ENCODE results near the gene PGAM1. TPM values are rescaled to one million over a fixed set of nuclear protein-coding genes. Genes with fewer than 3 reads are reported as not detected.
A peak's percentile ranks its signal among the peaks of the same experiment; 100 is the strongest.
"Not testable (repeated sequence)": the region's sequence is repeated elsewhere in the genome, so short reads cannot be mapped to it uniquely, and the experiment has no call there.

Gene PGAM1
- total RNA-seq, 1 experiment from 2014 or later = 749 TPM

GRCh38 chr10:97401455-97401919, 24.5 kb upstream of the PGAM1 start:
- no peak for DNase-seq
- Histone ChIP-seq H3K36me3 (peaks cover 32% of the 10 kb centered on the region), H3K27me3 (no peaks in the 10 kb centered on the region)

DNA sequence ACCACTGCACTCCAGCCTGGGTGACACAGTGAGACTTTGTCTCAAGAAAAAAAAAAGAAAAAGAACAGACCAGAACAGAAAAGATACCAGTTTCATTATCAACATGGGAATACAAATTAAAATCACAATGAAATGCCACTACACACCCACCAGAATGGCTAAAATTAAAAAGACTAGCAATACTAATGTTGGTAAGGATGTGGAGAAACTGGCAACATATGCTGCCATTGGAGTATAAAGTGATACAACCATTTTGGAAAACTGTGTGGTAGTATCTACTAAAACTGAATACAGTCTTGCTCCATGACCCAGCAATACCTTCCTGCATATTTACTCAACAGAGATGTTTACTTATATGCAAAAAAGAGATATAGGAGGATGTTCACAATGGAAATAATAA, 21.9 kb upstream of the PGAM1 start:
- no peaks in the 10 kb centered on the region for H3K27me3 ChIP-seq
- H3K36me3 ChIP-seq = peaks cover 11% of the 10 kb centered on the region
- no peak for DNase-seq
- no peaks in the 10 kb centered on the region for H3K9me3 ChIP-seq
- no peak overlapping the region for H3K4me3 ChIP-seq

More at GRCh38 chr10:97401455-97401919, 24.5 kb upstream of the PGAM1 start:
- Histone ChIP-seq H3K4me3 (peak overlapping the region; percentile 83), H3K9me3 (no peaks in the 10 kb centered on the region)

GRCh38 chr10:97406064-97406463, 19.9 kb upstream of the PGAM1 start:
- no peak overlapping the region for H3K4me3 ChIP-seq
- H3K27me3 ChIP-seq = no peaks in the 10 kb centered on the region
- H3K36me3 ChIP-seq = no peaks in the 10 kb centered on the region
- no peaks in the 10 kb centered on the region for H3K9me3 ChIP-seq
- no peak for DNase-seq

GRCh38 chr10:97406483-97406882, 19.5 kb upstream of the PGAM1 start:
- not testable (repeated sequence) for H3K27me3 ChIP-seq, DNase-seq, H3K9me3 ChIP-seq, H3K4me3 ChIP-seq, H3K36me3 ChIP-seq

DNA sequence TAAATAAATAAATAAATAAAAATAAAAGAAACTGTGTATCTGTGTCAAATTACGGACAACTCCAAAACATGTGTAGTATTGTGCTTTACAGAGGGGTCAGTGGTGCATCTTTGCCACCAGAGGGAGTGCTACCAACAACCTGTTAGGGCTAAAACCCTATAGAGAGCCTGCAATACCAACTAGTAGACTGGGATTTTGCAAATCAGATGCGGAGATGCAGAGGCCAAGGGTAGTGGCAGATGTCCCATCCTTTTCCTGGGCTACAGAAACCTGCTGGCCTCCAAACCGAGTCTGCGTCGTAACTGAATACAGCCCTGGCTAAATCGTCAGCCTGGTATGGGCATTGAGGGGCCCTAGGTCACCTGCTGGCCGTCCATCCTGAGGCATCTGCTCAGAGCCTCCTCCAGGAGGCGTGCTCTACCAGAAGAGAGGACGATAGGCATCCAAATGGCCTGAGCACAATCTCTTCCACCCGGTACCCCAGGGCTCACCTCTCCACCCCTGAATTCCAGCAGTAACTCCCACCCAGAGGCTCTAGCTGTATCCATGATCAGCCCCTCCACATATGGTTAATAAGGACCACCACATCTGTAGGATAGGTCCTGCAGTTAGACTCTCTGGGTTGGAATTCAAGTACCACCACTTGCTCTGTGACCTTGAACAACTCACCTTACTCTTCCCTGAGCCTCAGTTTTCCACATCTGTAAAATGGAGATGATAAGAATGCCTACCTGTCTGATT, 18.6 kb upstream of the PGAM1 start:
- Histone ChIP-seq H3K9me3 (no peaks in the 10 kb centered on the region), H3K36me3 (no peaks in the 10 kb centered on the region), H3K4me3 (no peak overlapping the region), H3K27me3 (no peaks in the 10 kb centered on the region)
- peak; percentile 60 for DNase-seq

GRCh38 chr10:97407952-97408248, 18.1 kb upstream of the PGAM1 start:
- no peaks in the 10 kb centered on the region for H3K27me3 ChIP-seq
- H3K9me3 ChIP-seq = no peaks in the 10 kb centered on the region
- no peak for DNase-seq
- no peak overlapping the region for H3K4me3 ChIP-seq
- H3K36me3 ChIP-seq = no peaks in the 10 kb centered on the region

GRCh38 chr10:97408496-97408992, 17.4 kb upstream of the PGAM1 start:
- H3K27me3 ChIP-seq = no peaks in the 10 kb centered on the region
- no peak overlapping the region for H3K4me3 ChIP-seq
- H3K36me3 ChIP-seq = no peaks in the 10 kb centered on the region
- H3K9me3 ChIP-seq = no peaks in the 10 kb centered on the region
- no peak for DNase-seq

DNA sequence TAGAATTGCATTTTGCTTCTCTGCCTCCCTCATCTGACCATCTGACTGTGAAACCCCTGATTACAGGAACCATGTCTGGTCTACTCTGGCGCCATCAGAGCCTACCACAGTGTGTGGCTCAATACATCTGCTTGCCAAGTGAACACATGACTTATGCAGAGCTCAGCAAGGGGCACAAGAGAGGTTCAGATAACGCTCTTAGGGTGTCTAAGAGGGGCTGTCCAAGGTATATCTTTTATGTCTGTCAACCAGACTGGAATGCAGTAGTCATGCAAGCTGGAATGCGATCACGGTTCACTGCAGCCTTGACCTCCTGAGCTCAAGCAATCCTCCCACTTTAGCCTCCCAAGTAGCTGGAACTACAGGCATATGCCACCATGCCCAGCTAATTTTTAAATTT, 14.6 kb upstream of the PGAM1 start:
- H3K4me3 ChIP-seq = no peak overlapping the region
- H3K9me3 ChIP-seq = no peaks in the 10 kb centered on the region
- no peak for DNase-seq
- no peaks in the 10 kb centered on the region for H3K36me3 ChIP-seq
- no peaks in the 10 kb centered on the region for H3K27me3 ChIP-seq

- no peak for DNase-seq
- H3K4me3 ChIP-seq = no peak overlapping the region
- H3K36me3 ChIP-seq = no peaks in the 10 kb centered on the region
- no peaks in the 10 kb centered on the region for H3K9me3 ChIP-seq
- no peaks in the 10 kb centered on the region for H3K27me3 ChIP-seq
Measured at GRCh38 chr10:97412891-97413304, 13.1 kb upstream of the PGAM1 start.

DNA sequence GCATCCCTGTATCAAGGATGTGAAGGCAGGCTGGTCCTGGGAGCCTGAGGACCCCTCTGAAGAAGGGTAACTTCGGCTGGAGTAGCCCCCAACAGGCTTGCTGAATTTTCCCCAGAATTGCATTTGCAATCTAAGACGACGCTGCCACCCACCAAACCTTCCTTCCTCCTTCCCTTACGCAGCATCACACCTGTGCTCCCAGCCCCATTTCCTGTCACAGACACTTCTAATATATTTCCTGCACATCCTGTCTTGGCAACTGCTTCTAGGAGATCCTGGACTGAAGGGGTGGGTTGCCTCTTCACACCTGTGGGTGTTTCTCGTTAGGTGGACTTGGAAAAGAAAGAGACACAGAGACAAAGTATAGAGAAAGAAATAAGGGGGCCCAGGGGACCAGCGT, 9.4 kb upstream of the PGAM1 start:
- H3K4me3 ChIP-seq = no peak overlapping the region
- H3K36me3 ChIP-seq = no peaks in the 10 kb centered on the region
- no peak for DNase-seq
- H3K27me3 ChIP-seq = no peaks in the 10 kb centered on the region
- no peaks in the 10 kb centered on the region for H3K9me3 ChIP-seq

DNA sequence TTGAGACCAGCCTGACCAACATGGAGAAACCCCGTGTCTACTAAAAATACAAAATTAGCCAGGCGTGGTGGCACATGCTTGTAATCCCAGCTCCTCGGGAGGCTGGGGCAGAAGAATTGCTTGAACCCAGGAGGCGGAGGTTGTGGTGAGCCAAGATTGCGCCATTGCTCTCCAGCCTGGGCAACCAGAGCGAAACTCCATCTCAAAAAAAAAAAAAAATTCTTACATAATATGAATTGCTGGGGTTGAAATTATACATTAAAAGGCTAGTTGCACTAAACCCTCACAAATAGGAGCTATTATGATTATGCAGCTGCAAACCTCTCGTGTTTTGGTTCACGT, 2.3 kb upstream of the PGAM1 start:
- H3K9me3 ChIP-seq, H3K27me3 ChIP-seq, H3K4me3 ChIP-seq, DNase-seq: not testable (repeated sequence)
- peaks cover 24% of the 10 kb centered on the region for H3K36me3 ChIP-seq

DNA sequence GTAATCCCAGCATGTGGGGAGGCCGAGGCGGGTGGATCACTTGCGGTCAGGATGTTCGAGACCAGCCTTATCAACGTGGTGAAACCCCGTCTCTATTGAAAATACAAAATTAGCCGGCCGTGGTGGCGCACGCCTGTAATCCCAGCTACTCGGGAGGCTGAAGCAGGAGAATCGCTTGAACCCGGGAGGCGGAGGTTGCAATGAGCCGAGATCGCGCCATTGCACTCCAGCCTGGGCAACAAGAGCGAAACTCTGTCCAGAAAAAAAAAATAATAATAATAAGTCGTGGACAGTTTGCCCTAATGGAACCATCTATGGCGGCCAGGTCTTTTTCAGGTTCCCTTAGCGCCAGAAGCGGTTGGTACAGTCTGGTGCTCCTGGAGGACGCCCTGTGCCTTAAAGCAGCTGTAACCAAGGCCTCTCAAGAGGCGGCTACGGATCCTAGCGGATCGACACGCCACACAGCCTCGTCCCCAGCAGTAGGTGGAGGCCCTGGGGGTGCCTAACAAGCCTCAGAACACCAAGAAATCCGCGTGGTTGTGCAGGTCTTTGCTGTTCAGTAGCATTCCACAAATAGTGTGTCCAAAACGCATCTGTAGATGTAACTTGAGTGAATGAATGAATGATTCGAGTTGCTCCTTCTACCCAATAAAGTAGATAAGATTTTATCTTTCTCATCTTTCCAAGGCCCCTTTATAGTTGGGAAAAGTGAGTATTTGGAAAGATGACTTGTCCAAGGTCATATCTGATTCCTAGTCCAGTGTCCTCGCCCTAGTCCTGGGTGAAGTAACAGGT, 982 bp downstream of the PGAM1 start:
- Histone ChIP-seq H3K4me3 (peak overlapping the region; percentile 97), H3K27me3 (no peaks in the 10 kb centered on the region), H3K9me3 (no peaks in the 10 kb centered on the region), H3K36me3 (peaks cover 54% of the 10 kb centered on the region)
- no peak for DNase-seq

DNA sequence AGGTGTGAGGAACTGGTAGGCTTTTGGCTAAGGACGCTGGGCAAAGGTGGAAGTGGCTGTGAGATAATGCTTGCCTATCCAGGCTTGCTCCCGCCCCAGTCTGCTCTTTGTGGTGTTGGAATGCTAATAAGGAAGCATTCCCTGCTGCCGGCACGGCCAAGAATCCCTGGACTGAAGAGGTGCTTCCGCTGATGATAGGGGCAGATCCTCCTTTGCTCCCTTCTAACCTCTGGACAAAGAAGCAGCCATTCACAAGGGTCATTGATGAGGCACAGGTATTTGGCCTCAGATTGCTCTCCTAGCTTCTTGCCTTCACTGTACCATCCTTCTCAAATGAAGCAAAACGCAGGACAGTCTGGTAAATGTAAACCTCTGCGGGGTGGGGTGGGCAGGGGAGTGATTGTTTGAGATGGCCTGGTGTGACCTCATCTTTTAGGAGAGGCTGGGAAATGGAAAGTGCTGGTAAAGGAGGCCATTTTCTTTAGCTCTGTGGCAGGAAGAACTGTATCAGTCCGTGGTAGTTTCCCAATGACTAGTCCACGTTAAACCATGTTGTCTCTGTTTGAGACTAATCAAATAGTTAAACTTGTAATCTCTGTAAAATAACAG, 1.7 kb downstream of the PGAM1 start:
- H3K27me3 ChIP-seq = no peaks in the 10 kb centered on the region
- peak overlapping the region; percentile 97 for H3K4me3 ChIP-seq
- no peaks in the 10 kb centered on the region for H3K9me3 ChIP-seq
- peak; percentile 58 for DNase-seq
- H3K36me3 ChIP-seq = peaks cover 57% of the 10 kb centered on the region

GRCh38 chr10:97428572-97428981, 2.6 kb downstream of the PGAM1 start:
- DNase-seq = no peak
- H3K4me3 ChIP-seq = peak overlapping the region; percentile 97
- H3K27me3 ChIP-seq = no peaks in the 10 kb centered on the region
- H3K36me3 ChIP-seq = peaks cover 61% of the 10 kb centered on the region
- H3K9me3 ChIP-seq = no peaks in the 10 kb centered on the region

- Histone ChIP-seq H3K9me3 (no peaks in the 10 kb centered on the region), H3K36me3 (peaks cover 62% of the 10 kb centered on the region), H3K27me3 (no peaks in the 10 kb centered on the region), H3K4me3 (no peak overlapping the region)
- no peak for DNase-seq
Measured at GRCh38 chr10:97434055-97434454, 8.1 kb downstream of the PGAM1 start.

GRCh38 chr10:97434557-97434956, 8.6 kb downstream of the PGAM1 start:
- H3K36me3 ChIP-seq = peaks cover 60% of the 10 kb centered on the region
- H3K27me3 ChIP-seq = no peaks in the 10 kb centered on the region
- no peak overlapping the region for H3K4me3 ChIP-seq
- H3K9me3 ChIP-seq = no peaks in the 10 kb centered on the region
- no peak for DNase-seq

DNA sequence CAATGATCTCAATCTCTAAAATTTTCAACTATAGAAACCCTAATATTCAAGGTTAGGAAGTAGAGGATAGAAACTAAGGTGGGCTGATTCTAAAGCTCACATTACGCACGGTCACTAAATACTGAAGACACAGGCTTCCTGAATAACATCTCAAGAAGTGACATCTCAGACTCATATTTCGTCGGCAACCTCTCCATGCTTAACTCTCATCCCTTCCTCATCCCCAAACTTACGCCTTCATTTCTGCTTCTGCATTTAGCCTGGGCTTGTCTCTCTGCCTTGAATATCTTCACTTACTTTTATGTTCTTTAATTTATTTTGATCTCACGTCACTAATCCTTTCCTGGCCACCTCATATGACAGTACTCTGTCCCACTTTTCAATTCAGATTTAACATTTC, 9.2 kb downstream of the PGAM1 start:
- Histone ChIP-seq H3K27me3 (no peaks in the 10 kb centered on the region), H3K36me3 (peaks cover 54% of the 10 kb centered on the region), H3K4me3 (no peak overlapping the region), H3K9me3 (no peaks in the 10 kb centered on the region)
- DNase-seq = no peak

Measured in MG63 (cell line).